ENCODE results near the gene STAT3.

STAT3 gene

GRCh38 chr17:42358434-42358833, 29.8 kb downstream of the STAT3 start:
- H3K4me3 ChIP-seq (ENCODE audit: low read depth, low read length), result no peak overlapping the region
- no peak for DNase-seq (ENCODE audit: low read depth)
- TF ChIP-seq CTCF (IDR thresholded peaks at IDR 0.05; ENCODE audit: low read depth, low read length, missing control alignments), result no peak
- in situ Hi-C loops (cut with HindIII; ENCODE audit: low sequenced_read_pairs), result no loop called here

GRCh38 chr17:42354956-42355843, 33.0 kb downstream of the STAT3 start:
- in situ Hi-C loops (cut with HindIII; ENCODE audit: low sequenced_read_pairs), result no loop called here
- TF ChIP-seq CTCF (IDR thresholded peaks at IDR 0.05; ENCODE audit: low read depth, low read length, missing control alignments), result no peak
- H3K4me3 ChIP-seq (ENCODE audit: low read depth, low read length), result no peak overlapping the region
- DNase-seq (ENCODE audit: low read depth), result no peak

- DNase-seq (ENCODE audit: low read depth), result no peak
- TF ChIP-seq CTCF (IDR thresholded peaks at IDR 0.05; ENCODE audit: low read depth, low read length, missing control alignments), result no peak
- no peak overlapping the region for H3K4me3 ChIP-seq (ENCODE audit: low read depth, low read length)
- in situ Hi-C loops (cut with HindIII; ENCODE audit: low sequenced_read_pairs), result no loop called here
Observed at GRCh38 chr17:42348104-42348503, 40.1 kb downstream of the STAT3 start.

- TF ChIP-seq CTCF (IDR thresholded peaks at IDR 0.05; ENCODE audit: low read depth, low read length, missing control alignments), result no peak
- in situ Hi-C loops (cut with HindIII; ENCODE audit: low sequenced_read_pairs), result no loop called here
Observed at GRCh38 chr17:42347606-42348005, 40.6 kb downstream of the STAT3 start.

GRCh38 chr17:42347198-42347597, 41.0 kb downstream of the STAT3 start:
- TF ChIP-seq CTCF (IDR thresholded peaks at IDR 0.05; ENCODE audit: low read depth, low read length, missing control alignments), result no peak
- in situ Hi-C loops (cut with HindIII; ENCODE audit: low sequenced_read_pairs), result no loop called here
- peak; percentile 89 for DNase-seq (ENCODE audit: low read depth)
- H3K4me3 ChIP-seq (ENCODE audit: low read depth, low read length), result no peak overlapping the region

More at GRCh38 chr17:42347606-42348005, 40.6 kb downstream of the STAT3 start:
- H3K4me3 ChIP-seq (ENCODE audit: low read depth, low read length), result no peak overlapping the region
- DNase-seq (ENCODE audit: low read depth), result no peak

- no peak for DNase-seq (ENCODE audit: low read depth)
- H3K4me3 ChIP-seq (ENCODE audit: low read depth, low read length), result no peak overlapping the region
- TF ChIP-seq CTCF (IDR thresholded peaks at IDR 0.05; ENCODE audit: low read depth, low read length, missing control alignments), result no peak
- in situ Hi-C loops (cut with HindIII; ENCODE audit: low sequenced_read_pairs), result no loop called here
Observed at GRCh38 chr17:42346481-42346880, 41.8 kb downstream of the STAT3 start.

Measured in astrocyte of the cerebellum (primary cell).